ENCODE data around the gene IFNK. TPM values are rescaled to one million over a fixed set of nuclear protein-coding genes. Genes with fewer than 3 reads are reported as not detected.

IFNK gene
- polyA plus RNA-seq, 1 of the 3 experiments (the other 2 are of a cell fraction) = not detected

DNA sequence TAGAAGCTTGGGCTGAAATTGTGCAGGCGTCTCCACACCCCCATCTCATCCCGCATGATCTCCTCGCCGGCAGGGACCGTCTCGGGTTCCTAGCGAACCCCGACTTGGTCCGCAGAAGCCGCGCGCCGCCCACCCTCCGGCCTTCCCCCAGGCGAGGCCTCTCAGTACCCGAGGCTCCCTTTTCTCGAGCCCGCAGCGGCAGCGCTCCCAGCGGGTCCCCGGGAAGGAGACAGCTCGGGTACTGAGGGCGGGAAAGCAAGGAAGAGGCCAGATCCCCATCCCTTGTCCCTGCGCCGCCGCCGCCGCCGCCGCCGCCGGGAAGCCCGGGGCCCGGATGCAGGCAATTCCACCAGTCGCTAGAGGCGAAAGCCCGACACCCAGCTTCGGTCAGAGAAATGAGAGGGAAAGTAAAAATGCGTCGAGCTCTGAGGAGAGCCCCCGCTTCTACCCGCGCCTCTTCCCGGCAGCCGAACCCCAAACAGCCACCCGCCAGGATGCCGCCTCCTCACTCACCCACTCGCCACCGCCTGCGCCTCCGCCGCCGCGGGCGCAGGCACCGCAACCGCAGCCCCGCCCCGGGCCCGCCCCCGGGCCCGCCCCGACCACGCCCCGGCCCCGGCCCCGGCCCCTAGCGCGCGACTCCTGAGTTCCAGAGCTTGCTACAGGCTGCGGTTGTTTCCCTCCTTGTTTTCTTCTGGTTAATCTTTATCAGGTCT is 49.0 kb downstream of the IFNK start, which contains the start of gene C9orf72:
Gene C9orf72, minus strand, starts transcription at position 564 of the 716 bp plus-strand sequence. CDS start 6,361 bp downstream, outside the sequence.
- Histone ChIP-seq H3K79me2 (ENCODE audit: insufficient read depth) (peaks cover 36% of the 10 kb centered on the region), H3K4me3 (ENCODE audit: low read depth in 2 of 2, low read length in 1 of 2) (peak within 1 kb of the TSS; percentile 67 to 90), H3K9me3 (no peaks in the 10 kb centered on the region), H2AFZ (ENCODE audit: low read depth) (peak within 1 kb of the TSS; percentile 83), H3F3A (replicated peaks; ENCODE audit: insufficient read depth) (no peaks in the 10 kb centered on the region), H4K20me1 (ENCODE audit: insufficient read depth) (no peaks in the 10 kb centered on the region), H3K9me2 (no peaks in the 10 kb centered on the region), H3K27ac (ENCODE audit: low read depth in 2 of 2, low read length in 1 of 2) (peak within 1 kb of the TSS; percentile 86 to 94), H3K9ac (peak within 1 kb of the TSS; percentile 86), H3K36me3 (replicated peaks in 1 of 2; ENCODE audit: control insufficient read depth in 1 of 2, insufficient read depth in 2 of 2, low read length in 1 of 2) (no peaks in the 10 kb centered on the region), H3K27me3 (ENCODE audit: insufficient read depth) (no peaks in the 10 kb centered on the region), H3K4me1 (ENCODE audit: control insufficient read depth in 1 of 2, insufficient read depth in 2 of 2, low read depth in 1 of 2, low read length in 1 of 2) (peaks cover 4 to 14% of the 10 kb centered on the region in 2 experiments; a peak in 3 of 4 replicates), H3K4me2 (peak within 1 kb of the TSS; percentile 89)
- peak; percentile 94 for DNase-seq
- no peak for TF ChIP-seq YY1 (IDR thresholded peaks at IDR 0.05; ENCODE audit: low read depth)
- TF ChIP-seq MEF2A (IDR thresholded peaks at IDR 0.05; ENCODE audit: borderline replicate concordance, low read depth) = no peak
- TF ChIP-seq EZH2phosphoT487 (IDR thresholded peaks at IDR 0.05; ENCODE audit: borderline replicate concordance, low read depth) = no peak
- no peak for TF ChIP-seq CHD2 (IDR thresholded peaks at IDR 0.05; ENCODE audit: low read length, partially characterized antibody)
- TF ChIP-seq, protein P1, sequence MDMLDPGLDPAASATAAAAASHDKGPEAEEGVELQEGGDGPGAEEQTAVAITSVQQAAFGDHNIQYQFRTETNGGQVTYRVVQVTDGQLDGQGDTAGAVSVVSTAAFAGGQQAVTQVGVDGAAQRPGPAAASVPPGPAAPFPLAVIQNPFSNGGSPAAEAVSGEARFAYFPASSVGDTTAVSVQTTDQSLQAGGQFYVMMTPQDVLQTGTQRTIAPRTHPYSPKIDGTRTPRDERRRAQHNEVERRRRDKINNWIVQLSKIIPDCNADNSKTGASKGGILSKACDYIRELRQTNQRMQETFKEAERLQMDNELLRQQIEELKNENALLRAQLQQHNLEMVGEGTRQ (IDR thresholded peaks at IDR 0.05; ENCODE audit: borderline replicate concordance, low read depth, low read length) = no peak
- no peak for TF ChIP-seq NFIC (IDR thresholded peaks at IDR 0.05; ENCODE audit: borderline replicate concordance)
- no peak for TF ChIP-seq FOSL2 (IDR thresholded peaks at IDR 0.05; ENCODE audit: borderline replicate concordance, low read depth)
- peak; percentile 5 to 31; a peak in 2 of 4 replicates for TF ChIP-seq EP300 (IDR thresholded peaks at IDR 0.05; ENCODE audit: borderline replicate concordance in 1 of 2, low read depth in 1 of 2, low read length in 1 of 2)
- TF ChIP-seq, protein P2, sequence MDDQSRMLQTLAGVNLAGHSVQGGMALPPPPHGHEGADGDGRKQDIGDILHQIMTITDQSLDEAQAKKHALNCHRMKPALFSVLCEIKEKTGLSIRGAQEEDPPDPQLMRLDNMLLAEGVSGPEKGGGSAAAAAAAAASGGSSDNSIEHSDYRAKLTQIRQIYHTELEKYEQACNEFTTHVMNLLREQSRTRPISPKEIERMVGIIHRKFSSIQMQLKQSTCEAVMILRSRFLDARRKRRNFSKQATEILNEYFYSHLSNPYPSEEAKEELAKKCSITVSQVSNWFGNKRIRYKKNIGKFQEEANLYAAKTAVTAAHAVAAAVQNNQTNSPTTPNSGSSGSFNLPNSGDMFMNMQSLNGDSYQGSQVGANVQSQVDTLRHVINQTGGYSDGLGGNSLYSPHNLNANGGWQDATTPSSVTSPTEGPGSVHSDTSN (IDR thresholded peaks at IDR 0.05) = no peak
- peak; percentile 72 for TF ChIP-seq POLR2AphosphoS5 (IDR thresholded peaks at IDR 0.05; ENCODE audit: low read depth, low read length)
- no peak for TF ChIP-seq SMC3 (IDR thresholded peaks at IDR 0.05; ENCODE audit: low read depth, low read length)
- 0 out of 2 replicates have a peak, but pooled peaks have one; percentile 10 for TF ChIP-seq SIN3A (IDR thresholded peaks at IDR 0.05; ENCODE audit: borderline replicate concordance, low read depth, low read length)
- peak; percentile 52 for TF ChIP-seq TAF1 (IDR thresholded peaks at IDR 0.05; ENCODE audit: borderline replicate concordance, low read depth, low read length)
- TF ChIP-seq FOXJ3 (CRISPR knock-in tag; IDR thresholded peaks at IDR 0.05) = no peak
- no peak for TF ChIP-seq ELF1 (IDR thresholded peaks at IDR 0.05)
- TF ChIP-seq, protein P3, sequence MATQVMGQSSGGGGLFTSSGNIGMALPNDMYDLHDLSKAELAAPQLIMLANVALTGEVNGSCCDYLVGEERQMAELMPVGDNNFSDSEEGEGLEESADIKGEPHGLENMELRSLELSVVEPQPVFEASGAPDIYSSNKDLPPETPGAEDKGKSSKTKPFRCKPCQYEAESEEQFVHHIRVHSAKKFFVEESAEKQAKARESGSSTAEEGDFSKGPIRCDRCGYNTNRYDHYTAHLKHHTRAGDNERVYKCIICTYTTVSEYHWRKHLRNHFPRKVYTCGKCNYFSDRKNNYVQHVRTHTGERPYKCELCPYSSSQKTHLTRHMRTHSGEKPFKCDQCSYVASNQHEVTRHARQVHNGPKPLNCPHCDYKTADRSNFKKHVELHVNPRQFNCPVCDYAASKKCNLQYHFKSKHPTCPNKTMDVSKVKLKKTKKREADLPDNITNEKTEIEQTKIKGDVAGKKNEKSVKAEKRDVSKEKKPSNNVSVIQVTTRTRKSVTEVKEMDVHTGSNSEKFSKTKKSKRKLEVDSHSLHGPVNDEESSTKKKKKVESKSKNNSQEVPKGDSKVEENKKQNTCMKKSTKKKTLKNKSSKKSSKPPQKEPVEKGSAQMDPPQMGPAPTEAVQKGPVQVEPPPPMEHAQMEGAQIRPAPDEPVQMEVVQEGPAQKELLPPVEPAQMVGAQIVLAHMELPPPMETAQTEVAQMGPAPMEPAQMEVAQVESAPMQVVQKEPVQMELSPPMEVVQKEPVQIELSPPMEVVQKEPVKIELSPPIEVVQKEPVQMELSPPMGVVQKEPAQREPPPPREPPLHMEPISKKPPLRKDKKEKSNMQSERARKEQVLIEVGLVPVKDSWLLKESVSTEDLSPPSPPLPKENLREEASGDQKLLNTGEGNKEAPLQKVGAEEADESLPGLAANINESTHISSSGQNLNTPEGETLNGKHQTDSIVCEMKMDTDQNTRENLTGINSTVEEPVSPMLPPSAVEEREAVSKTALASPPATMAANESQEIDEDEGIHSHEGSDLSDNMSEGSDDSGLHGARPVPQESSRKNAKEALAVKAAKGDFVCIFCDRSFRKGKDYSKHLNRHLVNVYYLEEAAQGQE (IDR thresholded peaks at IDR 0.05; ENCODE audit: low read depth, low read length) = no peak
- ChIA-PET POLR2A (no interaction called here), CTCF (no interaction called here)
- WGBS (ENCODE audit: low lambda C conversion rate) = 0% methylated on average over 33 of the region's 72 CpGs
